GM21825 (cell line): ENCODE results near the gene EDAR.

ENCODE experiments used
- ATAC-seq: cut with Tn5 transposase; IDR thresholded peaks from one replicate; pipeline ENCODE4 v1.9.1; 2021; ENCODE audit warnings: mild to moderate bottlenecking, moderate library complexity; ENCODE audit not compliant: unreplicated experiment

Gene EDAR

GRCh38 chr2:108942231-108942825, 46.7 kb downstream of the EDAR start:
- ATAC-seq, result no peak

DNA sequence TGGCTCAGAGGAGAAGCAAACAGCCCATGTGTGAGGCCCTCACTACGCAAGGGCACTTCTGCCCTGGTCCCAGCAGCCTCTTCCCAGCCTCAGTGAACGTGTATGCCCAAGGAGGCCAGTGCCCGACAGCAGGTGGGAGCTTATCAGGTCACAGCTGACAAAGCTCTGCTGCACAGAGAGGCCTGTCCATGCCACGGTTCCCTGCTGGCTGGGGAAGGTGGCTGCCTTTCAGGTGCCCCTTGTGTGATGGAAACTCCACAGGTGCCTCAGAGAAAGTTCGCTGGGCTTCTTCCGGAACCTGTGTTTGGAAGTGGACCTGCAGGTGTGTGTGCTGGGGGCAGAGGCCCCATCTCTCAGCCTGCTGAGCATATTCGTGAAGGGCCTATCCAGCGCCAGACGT, 47.3 kb downstream of the EDAR start:
- ATAC-seq, result no peak

DNA sequence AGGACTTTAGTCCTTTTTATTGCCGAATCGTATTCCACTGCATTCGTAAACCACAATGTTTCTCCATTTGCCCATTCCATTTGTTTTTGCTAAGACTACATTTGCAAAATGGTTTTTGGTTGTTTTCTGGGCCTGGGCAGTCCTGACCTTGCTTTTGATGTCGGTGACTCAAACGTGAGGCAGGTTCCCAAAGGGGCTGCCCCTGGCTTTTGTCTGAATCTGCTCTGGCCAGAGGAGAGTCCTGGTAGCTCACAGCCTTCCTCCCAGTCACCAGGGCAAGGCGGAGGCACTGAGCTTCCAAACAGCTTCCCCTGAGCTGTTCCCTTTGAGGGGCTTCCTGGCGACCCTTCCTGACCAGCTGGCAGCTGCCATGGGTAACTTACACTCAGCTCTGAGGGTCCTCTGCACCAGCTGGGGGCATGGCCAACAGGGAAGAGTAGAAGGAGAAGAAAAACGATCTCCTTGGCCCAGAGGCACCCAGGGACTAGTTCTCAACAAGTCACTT, 47.8 kb downstream of the EDAR start:
- ATAC-seq, result no peak

DNA sequence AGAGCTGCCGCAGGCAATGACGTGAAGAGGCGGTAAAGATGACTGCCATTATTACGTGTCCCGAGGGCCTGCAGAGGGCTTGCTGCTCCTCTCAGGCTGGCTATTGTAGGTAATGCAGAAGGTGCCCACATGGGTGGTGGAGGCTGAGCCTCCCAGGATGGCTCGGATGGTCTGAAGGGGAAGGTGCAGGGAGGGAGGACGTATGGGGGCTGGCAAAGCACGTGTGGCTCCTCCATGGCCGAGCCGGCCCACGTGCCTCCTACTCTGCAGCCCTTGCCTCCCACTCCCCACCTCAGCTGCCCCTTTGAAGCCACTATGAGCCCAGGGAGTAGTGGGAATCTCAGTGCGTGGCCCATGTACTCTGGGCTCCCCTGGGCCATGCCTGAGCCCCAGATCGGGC, 48.9 kb downstream of the EDAR start:
- no peak for ATAC-seq

- ATAC-seq, result no peak
Measured at GRCh38 chr2:108938077-108938710, 50.8 kb downstream of the EDAR start.

DNA sequence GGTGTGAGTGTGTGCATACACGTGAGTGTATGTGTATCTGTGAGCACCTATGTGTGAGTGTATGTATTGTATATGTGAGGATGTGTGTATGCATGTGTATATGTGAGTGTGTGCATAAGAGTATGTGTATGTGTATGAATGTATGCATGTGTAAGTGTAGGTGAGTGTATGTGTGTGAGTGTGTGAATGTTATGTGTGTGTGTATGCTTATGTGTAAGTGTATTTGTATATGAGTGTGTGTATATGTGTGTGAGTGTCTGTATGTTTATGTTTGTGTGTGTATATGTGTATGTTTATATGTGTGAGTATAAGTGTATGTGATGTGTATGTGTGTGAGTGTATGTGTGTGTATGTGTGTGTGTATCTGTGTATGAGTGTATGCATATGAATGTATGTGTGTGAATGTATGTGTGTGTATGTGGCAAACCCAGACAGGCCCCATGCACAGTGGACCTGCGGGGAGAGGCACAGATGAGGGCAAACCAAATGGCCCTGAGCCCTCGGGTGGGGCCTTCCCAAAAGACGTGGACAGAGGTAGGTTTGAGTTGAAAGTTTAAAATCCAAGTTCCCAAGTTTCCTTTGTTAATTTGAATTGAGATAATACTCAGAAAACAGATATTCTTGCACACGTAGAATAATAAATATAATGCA, 51.5 kb downstream of the EDAR start:
- ATAC-seq, result no peak

GRCh38 chr2:108936866-108937265, 52.2 kb downstream of the EDAR start:
- no peak for ATAC-seq

DNA sequence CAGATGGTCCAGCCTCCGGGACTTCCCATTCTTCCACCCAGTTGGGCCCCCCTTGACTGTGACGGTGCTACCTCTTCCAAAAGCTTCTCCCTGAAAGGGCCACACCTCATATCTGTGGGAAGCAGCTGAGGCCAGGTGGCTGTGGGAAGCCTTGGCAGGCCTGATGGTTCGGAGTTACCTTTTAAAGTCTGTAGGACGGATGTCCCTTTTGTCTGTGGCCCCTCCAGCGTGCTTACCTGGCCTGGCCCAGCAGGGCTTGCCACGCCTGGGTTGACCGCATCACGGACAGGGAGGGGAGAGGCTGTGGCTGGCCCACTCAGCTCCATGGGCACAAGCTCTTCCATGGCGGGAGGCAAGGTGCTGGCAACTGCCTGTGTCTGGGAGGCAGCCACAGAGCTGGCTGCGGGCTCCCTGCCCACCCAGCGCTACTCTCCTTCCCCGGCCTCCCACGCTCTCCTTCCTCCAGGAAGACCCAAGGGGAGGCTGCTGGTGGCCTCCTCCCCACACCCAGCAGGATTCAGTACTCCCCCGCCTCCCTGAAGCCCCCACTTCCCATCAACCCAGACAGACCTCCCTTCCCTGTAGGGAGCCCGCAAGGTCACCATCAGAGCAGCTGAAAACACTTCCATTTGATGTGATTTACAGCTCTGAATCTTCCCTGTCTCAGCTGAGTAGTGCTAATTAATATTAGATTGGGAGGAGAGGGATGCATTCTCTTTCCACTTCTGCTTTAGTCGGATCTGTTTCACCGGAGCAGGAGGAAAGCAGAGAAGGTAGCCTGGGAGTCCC, 52.8 kb downstream of the EDAR start:
- ATAC-seq, result no peak

- no peak for ATAC-seq
Measured at GRCh38 chr2:108935271-108935741, 53.7 kb downstream of the EDAR start.

- no peak for ATAC-seq
Measured at GRCh38 chr2:108934583-108935245, 54.3 kb downstream of the EDAR start.

DNA sequence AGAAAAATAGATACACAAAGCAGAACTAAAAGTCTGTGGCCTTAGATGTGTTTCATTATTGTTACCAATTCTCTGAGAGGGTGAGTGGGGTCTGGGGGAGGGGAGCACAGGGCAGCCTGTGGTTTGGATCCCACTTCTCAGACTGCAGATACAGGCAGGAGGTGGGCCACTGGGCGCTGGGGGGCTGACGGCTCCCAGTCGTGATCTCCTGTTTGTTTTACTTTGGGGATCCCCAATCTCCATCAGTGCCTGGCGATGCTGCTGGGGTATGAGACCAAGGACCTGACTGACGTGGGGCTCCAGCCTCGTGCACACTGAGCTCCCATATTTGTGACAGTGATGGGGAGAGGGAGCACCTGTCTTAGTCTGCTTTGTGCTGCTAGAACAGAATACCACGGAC, 54.9 kb downstream of the EDAR start:
- no peak for ATAC-seq

DNA sequence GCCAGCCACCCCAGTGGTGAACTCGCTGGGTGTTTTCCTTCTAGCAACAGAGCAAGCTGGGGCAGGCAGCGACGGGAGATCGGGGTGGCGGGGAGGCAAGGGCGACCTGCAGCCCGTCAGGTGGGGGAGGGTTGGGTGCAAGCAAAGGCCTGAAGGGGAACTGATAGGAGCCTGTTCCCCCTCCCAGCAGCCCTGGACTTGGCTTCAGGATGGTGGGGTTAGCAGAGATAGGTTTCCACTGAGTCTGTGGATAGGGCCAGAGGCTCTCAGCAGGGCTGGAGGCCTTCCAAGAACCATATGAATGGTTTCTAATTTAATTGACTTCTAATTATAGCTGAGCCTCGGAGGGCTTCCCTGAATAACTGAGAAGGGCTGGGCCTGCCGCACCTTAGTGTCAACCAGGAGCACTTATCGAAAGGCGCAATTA, 55.3 kb downstream of the EDAR start:
- no peak for ATAC-seq

GRCh38 chr2:108932736-108933332, 56.2 kb downstream of the EDAR start:
- ATAC-seq, result no peak

- no peak for ATAC-seq
Measured at GRCh38 chr2:108931372-108931771, 57.6 kb downstream of the EDAR start.

DNA sequence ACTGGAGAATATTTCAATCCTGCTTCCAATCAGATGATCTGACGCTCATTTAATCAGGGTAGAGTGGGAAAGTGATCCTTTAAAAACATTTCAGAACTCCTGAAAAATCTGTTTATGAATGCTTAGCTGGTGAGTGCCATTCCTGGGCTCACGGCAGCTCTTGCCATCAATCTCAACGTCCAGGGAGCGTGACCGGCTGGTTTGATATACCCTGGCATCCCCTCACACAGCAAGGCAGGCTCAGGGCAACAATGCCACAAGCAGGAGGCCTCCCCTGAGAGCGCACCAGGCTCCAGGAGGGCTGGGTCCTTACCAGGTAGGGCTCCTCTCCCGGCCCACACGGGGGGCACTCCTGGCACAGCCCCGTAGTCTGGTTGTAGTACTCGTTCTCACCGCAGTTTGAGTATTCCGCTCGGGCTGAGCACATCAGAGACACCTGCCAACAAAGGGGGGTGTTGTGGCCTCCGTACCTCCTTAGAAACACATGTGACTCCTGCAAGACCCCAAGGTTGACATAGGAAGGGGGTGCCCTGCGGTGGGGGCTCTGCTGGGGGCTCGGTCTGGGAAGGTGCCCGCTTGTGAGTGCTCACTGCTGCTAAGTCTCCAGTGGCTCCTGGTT, 59.1 kb downstream of the EDAR start:
- no peak for ATAC-seq

- no peak for ATAC-seq
Measured at GRCh38 chr2:108928660-108929377, 60.2 kb downstream of the EDAR start.

DNA sequence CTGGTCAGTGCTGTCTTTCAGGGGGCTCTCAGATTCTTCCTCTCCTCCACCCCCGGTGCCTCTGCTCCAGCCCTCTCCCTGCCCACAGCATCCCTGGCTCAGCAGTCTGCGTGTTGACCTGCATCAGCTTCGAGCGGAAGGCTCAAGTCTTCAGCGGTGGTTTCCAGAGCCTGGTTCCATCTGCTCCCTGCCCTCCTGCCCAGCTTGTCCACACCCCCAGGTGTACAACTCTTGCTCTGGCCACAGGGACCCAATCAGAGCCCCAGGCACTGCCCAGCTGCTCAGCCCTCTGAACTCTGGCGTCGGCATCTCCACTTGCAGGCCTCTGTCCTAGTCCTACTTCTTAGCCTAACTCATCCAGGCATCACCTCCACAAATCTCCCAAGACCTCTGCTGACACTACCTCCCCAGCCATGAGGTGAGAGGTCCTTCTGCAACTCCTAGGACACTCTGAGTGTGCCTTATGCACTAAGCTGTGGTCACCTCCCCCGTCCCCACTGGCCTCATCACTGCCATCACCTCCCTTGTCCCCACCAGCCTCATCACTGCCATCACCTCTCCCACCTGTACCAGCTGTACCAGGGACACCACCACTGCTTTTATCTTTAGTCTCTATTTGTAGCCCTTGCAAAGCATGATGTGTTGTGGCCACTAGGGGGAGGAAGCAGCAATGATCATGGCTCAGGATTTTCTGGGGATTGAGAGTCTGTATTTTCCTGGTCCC, 60.9 kb downstream of the EDAR start:
- ATAC-seq, result no peak

- ATAC-seq, result no peak
Measured at GRCh38 chr2:108927405-108927804, 61.6 kb downstream of the EDAR start.
